Coronary artery (tissue), 2 donors: ENCODE measurements around the gene MBLAC1.

Experiments used
- DNase-seq: peaks from one replicate; pipeline ENCODE4 v3.0.0-alpha.2; 2017; ENCODE audit warnings: low spot score
- H3K27ac ChIP-seq, 2 donors: fragments of 200-600 bp; sonication (generic); one replicate each; pipeline ENCODE4 v1.5.1; 2016 to 2019
- H3K4me3 ChIP-seq: fragments of 200-600 bp; sonication (generic); 2 replicates; pipeline ENCODE4 v1.5.1; 2016; ENCODE audit warnings: mild to moderate bottlenecking, moderate library complexity
- CTCF ChIP-seq: fragments of 200-600 bp; sonication (generic); IDR thresholded peaks from one replicate; pipeline ENCODE4 v1.5.1; 2019; ENCODE audit warnings: antibody characterized with exemption

The MBLAC1 gene

GRCh38 chr7:100107125-100107737 is 19.5 kb upstream of the MBLAC1 start:
- no peak for DNase-seq
- H3K4me3 ChIP-seq, result no peak overlapping the region
- H3K27ac ChIP-seq, result no peak overlapping the region

DNA sequence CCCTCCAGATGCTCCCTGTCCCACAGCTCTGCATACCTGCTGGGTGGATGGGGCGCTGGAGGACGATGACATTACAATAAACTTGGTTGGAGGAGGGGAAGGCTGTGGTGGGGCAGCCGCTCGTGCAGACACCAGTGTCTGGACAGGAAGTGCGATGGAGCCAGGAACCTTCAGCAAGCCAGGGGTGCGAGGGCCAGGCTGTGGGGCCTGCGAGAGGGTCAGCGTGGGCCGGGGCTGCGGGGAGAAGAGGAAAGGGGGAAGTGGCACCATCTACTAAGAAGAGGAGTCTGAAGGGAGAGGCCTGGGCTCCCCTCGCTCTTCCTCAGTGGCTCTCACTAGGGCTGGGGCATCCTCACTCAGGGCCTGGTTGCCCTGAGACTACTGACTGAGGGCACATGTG is 18.9 kb upstream of the MBLAC1 start:
- Histone ChIP-seq H3K27ac (no peak overlapping the region), H3K4me3 (no peak overlapping the region)
- DNase-seq, result no peak
- TF ChIP-seq CTCF, result no peak

More at GRCh38 chr7:100107125-100107737, 19.5 kb upstream of the MBLAC1 start:
- TF ChIP-seq CTCF, result no peak

DNA sequence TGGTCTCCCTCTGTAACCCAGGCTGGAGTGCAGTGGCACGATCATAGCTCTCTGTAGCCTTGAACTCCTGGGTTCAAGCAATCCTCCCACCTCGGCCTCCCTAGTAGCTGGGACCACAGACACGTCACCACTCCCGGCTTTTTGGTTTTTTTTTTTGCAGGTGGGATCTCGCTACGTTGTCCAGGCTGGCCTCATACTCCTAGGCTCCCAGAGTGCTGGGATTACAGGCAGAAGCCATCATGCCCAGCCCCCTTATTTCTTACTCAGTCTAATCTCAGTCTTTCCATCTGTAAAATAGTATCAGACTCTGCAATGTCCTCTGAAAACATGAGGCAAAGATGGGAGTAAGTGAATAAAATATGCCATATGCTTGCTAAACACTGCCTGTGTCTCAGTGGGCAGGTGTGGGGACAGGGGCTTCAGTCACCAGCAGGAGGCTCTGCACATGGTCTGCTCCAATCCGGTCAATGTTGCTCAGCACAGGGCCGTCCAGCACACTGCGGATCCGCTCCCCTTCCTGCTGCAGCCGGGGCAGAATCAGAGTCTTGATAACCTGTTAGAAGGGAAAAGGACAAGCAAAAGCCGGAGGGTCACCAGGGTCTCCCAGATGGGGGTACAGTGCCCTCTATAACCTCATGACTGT is 17.1 kb upstream of the MBLAC1 start:
- DNase-seq, result no peak
- Histone ChIP-seq H3K27ac (no peak overlapping the region), H3K4me3 (no peak overlapping the region)
- no peak for TF ChIP-seq CTCF

DNA sequence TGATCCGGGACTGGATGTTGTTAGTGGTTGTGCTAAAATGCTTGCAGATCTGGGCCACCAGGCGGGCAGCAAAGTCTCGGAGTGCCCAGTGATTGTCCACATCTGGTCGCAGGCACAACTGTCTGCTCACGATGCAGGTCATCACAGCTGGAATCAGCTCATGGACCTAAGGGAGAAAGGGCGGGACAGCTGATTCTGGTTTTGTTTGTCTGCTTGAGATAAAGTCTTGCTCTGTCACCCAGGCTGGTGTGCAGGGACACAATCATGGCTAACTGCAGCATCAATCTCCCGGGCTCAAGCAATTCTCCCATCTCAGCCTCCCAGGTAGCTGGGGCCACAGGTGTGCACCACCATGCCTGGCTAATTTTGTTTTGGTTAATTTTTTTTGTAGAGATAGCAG is 15.6 kb upstream of the MBLAC1 start:
- no peak for TF ChIP-seq CTCF
- no peak for DNase-seq
- no peak overlapping the region for H3K27ac ChIP-seq
- H3K4me3 ChIP-seq, result no peak overlapping the region

DNA sequence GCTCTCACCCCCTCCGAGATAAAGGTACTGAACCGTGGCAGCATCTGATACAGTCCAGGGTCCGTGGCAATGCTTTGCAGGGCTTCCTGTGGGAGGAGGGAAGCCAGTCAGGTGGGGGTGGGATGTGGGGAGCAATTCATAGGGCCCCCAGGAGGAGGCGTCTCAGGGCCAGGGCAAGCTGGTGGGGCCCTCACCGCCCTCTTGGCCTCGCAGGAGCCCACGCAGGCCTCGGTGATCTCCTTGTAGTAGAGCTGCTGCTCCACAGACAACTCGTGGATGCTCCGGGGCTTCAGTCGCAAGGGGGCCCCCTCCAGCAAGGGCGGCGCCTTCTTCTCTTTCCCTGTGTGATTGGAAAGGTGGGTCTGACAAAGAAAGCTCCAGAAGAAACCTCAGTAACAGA is 14.9 kb upstream of the MBLAC1 start:
- no peak for DNase-seq

GRCh38 chr7:100115026-100115425 is 11.7 kb upstream of the MBLAC1 start:
- Histone ChIP-seq H3K4me3 (no peak overlapping the region), H3K27ac (no peak overlapping the region)
- DNase-seq, result no peak
- no peak for TF ChIP-seq CTCF

More for the DNA sequence above, 14.9 kb upstream of the MBLAC1 start:
- H3K4me3 ChIP-seq, result no peak overlapping the region
- no peak overlapping the region for H3K27ac ChIP-seq
- TF ChIP-seq CTCF, result no peak

DNA sequence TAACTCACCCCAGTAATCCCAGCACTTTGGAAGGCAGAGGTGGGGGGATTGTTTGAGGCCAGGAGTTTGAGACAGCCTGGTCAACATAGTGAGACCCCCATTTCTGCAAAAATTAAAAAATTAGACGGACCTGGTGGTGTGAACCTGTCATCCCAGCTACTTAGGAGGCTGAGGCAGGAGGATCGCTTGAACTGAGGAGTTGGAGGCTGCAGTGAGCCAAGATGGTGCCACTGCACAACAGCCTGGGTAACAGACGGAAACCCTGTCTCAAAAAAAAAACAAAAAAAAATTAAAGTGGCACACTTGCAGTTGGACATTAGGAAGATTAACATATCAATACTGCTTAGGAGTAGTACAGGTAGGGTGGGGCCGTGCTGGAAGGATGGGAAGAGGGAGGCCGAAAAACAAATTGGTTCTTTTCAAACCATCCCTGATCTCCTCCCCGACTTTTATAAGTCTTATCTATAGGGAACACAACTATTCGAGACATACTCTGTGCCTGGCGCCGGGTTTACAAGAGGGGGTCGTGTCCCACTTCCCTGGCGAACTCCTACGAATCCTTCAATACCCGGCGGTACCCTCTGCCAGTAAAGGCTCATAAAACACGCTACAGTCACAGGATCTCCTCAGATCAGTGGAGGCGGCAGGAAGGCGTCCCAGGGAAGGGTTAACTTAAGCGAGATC is 8.2 kb upstream of the MBLAC1 start:
- Histone ChIP-seq H3K4me3 (peak overlapping the region; percentile 98), H3K27ac (peak overlapping the region; percentile 85 to 91)
- TF ChIP-seq CTCF, result no peak
- DNase-seq, result no peak
